H1 (cell line): ENCODE data around the gene FGF14. TPM values are rescaled to one million over a fixed set of nuclear protein-coding genes. Genes with fewer than 3 reads are reported as not detected.

Source experiments
- JUN ChIP-seq: IDR thresholded peaks from 2 replicates; pipeline ENCODE4 v1.6.1; 2011; ENCODE audit warnings: low read depth, mild to moderate bottlenecking, improper control_type of control experiment, low read length
- KDM5A ChIP-seq: fragments of 200-600 bp; IDR thresholded peaks from 2 replicates; pipeline ENCODE4 v1.7.1; 2012; ENCODE audit warnings: mild to moderate bottlenecking, low read length, inconsistent platforms, mixed read lengths
- PHF8 ChIP-seq: fragments of 200-600 bp; sonication (generic); conservative IDR thresholded peaks from 2 replicates; pipeline ENCODE4 v1.7.1; 2012; ENCODE audit warnings: low read depth, mild to moderate bottlenecking, inconsistent platforms, low read length, moderate library complexity
- POLR2A ChIP-seq, 2 experiments: IDR thresholded peaks; 1 replicate in 1 of 2; 2 replicates in 1 of 2; pipeline ENCODE4 v1.6.1; 2011; ENCODE audit warnings: low read depth in 2 of 2, low read length in 2 of 2, mild to moderate bottlenecking in 2 of 2; ENCODE audit errors: control extremely low read depth in 1 of 2
- TBP ChIP-seq: IDR thresholded peaks from 2 replicates; pipeline ENCODE4 v1.6.1; 2011; ENCODE audit warnings: low read depth, low read length, improper control_type of control experiment
- TEAD4 ChIP-seq: IDR thresholded peaks from 2 replicates; pipeline ENCODE4 v1.6.1; 2012; ENCODE audit warnings: low read depth, low read length, inconsistent platforms, mixed read lengths
- ZNF274 ChIP-seq: IDR thresholded peaks from 2 replicates; pipeline ENCODE4 v1.7.0; 2012; ENCODE audit warnings: low read length, borderline replicate concordance; ENCODE audit errors: extremely low read depth
- polyA plus RNA-seq, 7 experiments: library from polyadenylated mRNA; depleted of rRNA in 3 of 7; stranded (reverse) in 5 of 7; unstranded in 2 of 7; fragments of >200 nt in 5 of 7; fragments of 200-250 nt in 2 of 7; gene quantifications; 1 replicate in 5 of 7; 2 replicates in 1 of 7; 4 replicates in 1 of 7; pipeline versions ENCODE4 v1.2.1 to v1.2.3, GENCODE V29; 2011 to 2013; ENCODE audit warnings: missing spikeins in 2 of 7, mixed read lengths in 2 of 7
- total RNA-seq: library from RNA; stranded (reverse); fragmentation: NEBNext Ultra II Directional; extraction: Animal tissue kit (Norgen Biotek cat#: 25700); gene quantifications from 2 replicates; pipeline ENCODE4 v1.2.1, GENCODE V29; 2021

The FGF14 gene
- total and polyA plus RNA-seq, 2 of the 8 experiments (the other 6 are each of a cell fraction or from before 2014, with no cell fraction given) = 0.05 to 0.58 TPM

GRCh38 chr13:102422690-102423089 is 20.8 kb upstream of the FGF14 start (continued):
- TF ChIP-seq TBP (no peak), JUN (no peak), KDM5A (no peak), POLR2A (IDR thresholded peaks at IDR 0.05; ENCODE audit: control extremely low read depth in 1 of 2, low read depth in 2 of 2, low read length in 2 of 2) (no peak), PHF8 (no peak), ZNF274 (no peak), TEAD4 (no peak)
